Stimulated activated naive CD8-positive, alpha-beta T cell treated with anti-CD3 and anti-CD28 coated beads, Interleukin-15, Interleukin-2, amounts not matched to agents 100 U/mL and 50 U/mL, for 24 hours (primary cell): ENCODE data around the gene HIVEP3.
"Not testable (repeated sequence)": the region's sequence is repeated elsewhere in the genome, so short reads cannot be mapped to it uniquely, and the experiment has no call there.

Experiments used
- ATAC-seq: fragments of 150-1000 bp; cut with Tn5 transposase; one replicate; pipeline ENCODE4 v1.10.0; 2021
- DNase-seq: peaks from one replicate; pipeline ENCODE4 v3.0.0; 2021

HIVEP3 gene

GRCh38 chr1:41580520-41581172, 338.1 kb downstream of the HIVEP3 start:
- DNase-seq (no peak), ATAC-seq (no peak)

GRCh38 chr1:41580021-41580420, 338.7 kb downstream of the HIVEP3 start:
- DNase-seq (no peak), ATAC-seq (no peak)

- DNase-seq (no peak), ATAC-seq (no peak)
Observed at GRCh38 chr1:41578712-41579335, 339.9 kb downstream of the HIVEP3 start.

- DNase-seq (peak; percentile 16), ATAC-seq (peak; percentile 58)
Observed at GRCh38 chr1:41576620-41577019, 342.1 kb downstream of the HIVEP3 start.

GRCh38 chr1:41576206-41576605, 342.5 kb downstream of the HIVEP3 start:
- DNase-seq (no peak), ATAC-seq (no peak)

- DNase-seq = no peak
- no peak for ATAC-seq
Observed at GRCh38 chr1:41574842-41575241, 343.9 kb downstream of the HIVEP3 start.

GRCh38 chr1:41573785-41574713, 344.7 kb downstream of the HIVEP3 start:
- ATAC-seq (peak; percentile 71), DNase-seq (peak; percentile 82)

GRCh38 chr1:41573194-41573593, 345.5 kb downstream of the HIVEP3 start:
- no peak for DNase-seq
- no peak for ATAC-seq

GRCh38 chr1:41572224-41572623, 346.5 kb downstream of the HIVEP3 start:
- no peak for DNase-seq

GRCh38 chr1:41571041-41571440, 347.7 kb downstream of the HIVEP3 start:
- DNase-seq = no peak
- ATAC-seq = no peak

More at GRCh38 chr1:41572224-41572623, 346.5 kb downstream of the HIVEP3 start:
- no peak for ATAC-seq

- no peak for DNase-seq
- ATAC-seq = no peak
Observed at GRCh38 chr1:41568204-41568603, 350.5 kb downstream of the HIVEP3 start.

- DNase-seq = no peak
- ATAC-seq = no peak
Observed at GRCh38 chr1:41566969-41567368, 351.8 kb downstream of the HIVEP3 start.

GRCh38 chr1:41566274-41566885, 352.3 kb downstream of the HIVEP3 start:
- ATAC-seq = no peak
- DNase-seq = no peak

GRCh38 chr1:41564741-41565475, 353.8 kb downstream of the HIVEP3 start:
- no peak for DNase-seq
- no peak for ATAC-seq

- DNase-seq = no peak
- no peak for ATAC-seq
Observed at GRCh38 chr1:41562328-41562727, 356.4 kb downstream of the HIVEP3 start.

- ATAC-seq = no peak
- no peak for DNase-seq
Observed at GRCh38 chr1:41560931-41561330, 357.8 kb downstream of the HIVEP3 start.

- no peak for ATAC-seq
- no peak for DNase-seq
Observed at GRCh38 chr1:41560496-41560895, 358.2 kb downstream of the HIVEP3 start.

- no peak for DNase-seq
- no peak for ATAC-seq
Observed at GRCh38 chr1:41559331-41559730, 359.4 kb downstream of the HIVEP3 start.

- ATAC-seq (no peak), DNase-seq (no peak)
Observed at GRCh38 chr1:41558761-41559171, 360.0 kb downstream of the HIVEP3 start.

- ATAC-seq = no peak
Observed at GRCh38 chr1:41557751-41558455, 360.8 kb downstream of the HIVEP3 start.

GRCh38 chr1:41554746-41555145, 364.0 kb downstream of the HIVEP3 start:
- DNase-seq = not testable (repeated sequence)

More at GRCh38 chr1:41557751-41558455, 360.8 kb downstream of the HIVEP3 start:
- no peak for DNase-seq

More at GRCh38 chr1:41554746-41555145, 364.0 kb downstream of the HIVEP3 start:
- not testable (repeated sequence) for ATAC-seq
